ENCODE data around the gene ADAM22.

The ADAM22 gene

DNA sequence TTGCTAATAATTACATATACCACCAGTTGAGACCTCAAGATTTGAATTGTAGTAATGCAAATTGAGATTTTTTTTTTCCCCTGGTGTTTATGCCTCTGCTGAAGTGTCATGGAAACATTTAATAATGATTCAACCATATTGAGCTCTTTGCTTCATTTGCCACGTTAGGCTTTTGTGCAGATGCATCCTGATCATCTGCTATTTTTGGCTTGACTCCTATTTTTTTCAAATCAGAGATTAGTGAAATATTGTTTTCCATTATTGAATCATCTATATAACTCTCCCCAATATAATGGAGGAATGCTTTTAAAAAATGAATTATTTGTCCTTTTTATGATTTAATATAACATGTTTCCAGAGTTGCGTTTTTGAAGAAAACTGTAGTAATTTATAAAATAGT, 170.7 kb downstream of the ADAM22 start:
- H3K4me3 ChIP-seq (ENCODE audit: control insufficient read depth, low read depth, low read length) = no peak overlapping the region
- no peak for TF ChIP-seq CTCF (IDR thresholded peaks at IDR 0.05; ENCODE audit: control insufficient read depth, insufficient read depth, low read depth, low read length, missing control alignments)
- DNase-seq (ENCODE audit: low read depth) = no peak

DNA sequence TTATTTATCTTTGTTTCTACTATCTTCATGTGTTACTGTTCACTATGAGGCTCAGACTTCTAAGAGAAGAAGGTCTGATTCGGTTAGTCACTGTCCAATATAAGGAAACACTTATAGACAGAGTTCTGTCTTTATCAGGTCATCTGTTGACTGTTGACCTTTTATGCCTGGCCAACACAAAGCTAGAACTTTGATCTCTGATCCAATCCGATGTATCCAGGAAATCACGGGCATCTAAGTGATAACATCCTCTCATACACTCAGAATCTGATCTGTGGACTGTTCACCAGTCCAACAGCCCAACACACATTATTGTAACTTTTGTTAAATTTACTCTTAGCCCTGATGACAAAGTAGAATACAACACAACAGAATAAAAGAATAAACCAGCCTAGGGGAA, 171.2 kb downstream of the ADAM22 start:
- H3K4me3 ChIP-seq (ENCODE audit: control insufficient read depth, low read depth, low read length) = no peak overlapping the region
- no peak for DNase-seq (ENCODE audit: low read depth)

DNA sequence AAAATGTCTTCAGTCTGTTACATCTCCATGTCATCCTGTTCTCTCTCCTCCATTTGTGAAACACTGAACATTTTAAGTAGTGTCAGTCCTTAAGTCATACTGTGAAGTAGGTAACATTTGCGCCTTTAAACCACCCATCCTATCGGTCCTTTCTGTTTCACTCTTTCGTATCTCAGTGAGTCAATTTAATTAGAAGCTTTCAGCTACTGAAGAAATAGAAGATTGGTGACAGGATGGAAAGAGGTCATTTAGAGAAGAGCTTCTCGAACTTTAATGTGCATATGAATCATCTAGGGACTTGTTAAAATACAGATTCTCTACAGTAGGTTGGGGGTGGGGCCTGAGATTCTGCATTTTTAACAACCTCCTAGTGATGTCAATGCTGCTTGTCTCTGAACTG, 172.4 kb downstream of the ADAM22 start:
- H3K4me3 ChIP-seq (ENCODE audit: control insufficient read depth, low read depth, low read length) = no peak overlapping the region
- no peak for TF ChIP-seq CTCF (IDR thresholded peaks at IDR 0.05; ENCODE audit: control insufficient read depth, insufficient read depth, low read depth, low read length, missing control alignments)
- DNase-seq (ENCODE audit: low read depth) = no peak

More for the DNA sequence above, 171.2 kb downstream of the ADAM22 start:
- TF ChIP-seq CTCF (IDR thresholded peaks at IDR 0.05; ENCODE audit: control insufficient read depth, insufficient read depth, low read depth, low read length, missing control alignments) = no peak

GRCh38 chr7:88109612-88110011, 175.6 kb downstream of the ADAM22 start:
- TF ChIP-seq CTCF (IDR thresholded peaks at IDR 0.05; ENCODE audit: control insufficient read depth, insufficient read depth, low read depth, low read length, missing control alignments) = no peak
- H3K4me3 ChIP-seq (ENCODE audit: control insufficient read depth, low read depth, low read length) = no peak overlapping the region
- no peak for DNase-seq (ENCODE audit: low read depth)

GRCh38 chr7:88111140-88111743, 177.2 kb downstream of the ADAM22 start:
- peak; percentile 41 for TF ChIP-seq CTCF (IDR thresholded peaks at IDR 0.05; ENCODE audit: control insufficient read depth, insufficient read depth, low read depth, low read length, missing control alignments)
- no peak overlapping the region for H3K4me3 ChIP-seq (ENCODE audit: control insufficient read depth, low read depth, low read length)
- DNase-seq (ENCODE audit: low read depth) = peak; percentile 11

- no peak overlapping the region for H3K4me3 ChIP-seq (ENCODE audit: control insufficient read depth, low read depth, low read length)
- no peak for TF ChIP-seq CTCF (IDR thresholded peaks at IDR 0.05; ENCODE audit: control insufficient read depth, insufficient read depth, low read depth, low read length, missing control alignments)
- DNase-seq (ENCODE audit: low read depth) = no peak
Observed at GRCh38 chr7:88111954-88112471, 178.0 kb downstream of the ADAM22 start.
